IMR-90 (cell line): ENCODE measurements around the gene SUGCT. TPM values are rescaled to one million over a fixed set of nuclear protein-coding genes. Genes with fewer than 3 reads are reported as not detected.

Experiments
- ATAC-seq: fragments of 200-7000 bp; cut with Tn5 transposase; 2 replicates; pipeline ENCODE4 v1.9.1; 2020; ENCODE audit warnings: low read depth, mild to moderate bottlenecking, moderate library complexity
- BruUV-seq: library from RNA; stranded (reverse); fragments of 400-500 nt; replicated peaks from 2 replicates; lab custom pipeline; 2021; lab: Mats Ljungman, UMichigan
- CTCF ChIA-PET: fragments of 300-600 bp; formaldehyde crosslinking; extraction: SDS; loops from one replicate; lab custom pipeline; 2021; ENCODE audit warnings: antibody characterized with exemption; lab: Yijun Ruan, JAX
- POLR2A ChIA-PET: fragments of 300-600 bp; sonication (Branson Sonifier 250); formaldehyde crosslinking; loops from one replicate; lab custom pipeline; 2022; ENCODE audit warnings: antibody characterized with exemption; ENCODE audit not compliant: unreplicated experiment; lab: Charles Lee
- DNase-seq: peaks from one replicate; pipeline ENCODE4 v3.0.0; 2013
- H2AFZ ChIP-seq: replicated peaks from 2 replicates; pipeline ENCODE3; 2013; ENCODE audit warnings: low read length, mild to moderate bottlenecking; ENCODE audit not compliant: poor library complexity
- H2AK5ac ChIP-seq: 2 replicates; pipeline ENCODE4 v1.6.1; 2013; ENCODE audit warnings: low read depth, low read length, inconsistent platforms
- H2AK9ac ChIP-seq: replicated peaks from 2 replicates; pipeline ENCODE3; 2013; ENCODE audit warnings: mild to moderate bottlenecking, low read depth, low read length, moderate library complexity; ENCODE audit not compliant: poor library complexity
- H2BK120ac ChIP-seq: 2 replicates; pipeline ENCODE4 v1.6.1; 2013; ENCODE audit warnings: low read depth, low read length, inconsistent platforms
- H2BK15ac ChIP-seq: 3 replicates; pipeline ENCODE4 v1.6.1; 2013; ENCODE audit warnings: low read depth, low read length, inconsistent platforms
- H2BK20ac ChIP-seq: 2 replicates; pipeline ENCODE4 v1.6.1; 2013; ENCODE audit warnings: low read depth, mild to moderate bottlenecking, inconsistent platforms, low read length, moderate library complexity
- H2BK5ac ChIP-seq: 2 replicates; pipeline ENCODE4 v1.6.1; 2013; ENCODE audit warnings: mild to moderate bottlenecking, low read depth, low read length, inconsistent platforms; ENCODE audit not compliant: poor library complexity, severe bottlenecking
- H3K14ac ChIP-seq: replicated peaks from 2 replicates; pipeline ENCODE4 v1.6.1; 2013; ENCODE audit warnings: low read depth, low read length, inconsistent platforms
- H3K18ac ChIP-seq: 2 replicates; pipeline ENCODE4 v1.6.1; 2013; ENCODE audit warnings: low read depth, low read length, control low read depth
- H3K23ac ChIP-seq: 2 replicates; pipeline ENCODE4 v1.6.1; 2013; ENCODE audit warnings: low read depth, low read length, inconsistent platforms
- H3K27ac ChIP-seq: 2 replicates; pipeline ENCODE4 v1.5.1; 2013; ENCODE audit warnings: mild to moderate bottlenecking, control low read depth, low read length; ENCODE audit not compliant: insufficient read depth
- H3K27me3 ChIP-seq: 2 replicates; pipeline ENCODE4 v1.6.1; 2013; ENCODE audit warnings: low read length; ENCODE audit not compliant: control insufficient read depth, insufficient read depth
- H3K36me3 ChIP-seq: 2 replicates; pipeline ENCODE4 v1.6.1; 2013; ENCODE audit warnings: low read length, mixed read lengths; ENCODE audit not compliant: control insufficient read depth, insufficient read depth
- H3K4ac ChIP-seq: 2 replicates; pipeline ENCODE4 v1.6.1; 2013; ENCODE audit warnings: low read depth, low read length, inconsistent platforms
- H3K4me1 ChIP-seq: 2 replicates; pipeline ENCODE4 v1.6.1; 2013; ENCODE audit warnings: low read length, mixed read lengths; ENCODE audit not compliant: control insufficient read depth, insufficient read depth
- H3K4me2 ChIP-seq: 2 replicates; pipeline ENCODE4 v1.6.1; 2013; ENCODE audit warnings: low read depth, mild to moderate bottlenecking, control low read depth, low read length, moderate library complexity
- H3K4me3 ChIP-seq: 2 replicates; pipeline ENCODE4 v1.5.1; 2013; ENCODE audit warnings: low read depth, mild to moderate bottlenecking, control low read depth, low read length, moderate library complexity; ENCODE audit not compliant: insufficient read depth
- H3K56ac ChIP-seq: 2 replicates; pipeline ENCODE4 v1.6.1; 2013; ENCODE audit warnings: low read length, inconsistent platforms; ENCODE audit not compliant: insufficient read depth; ENCODE audit errors: extremely low read depth
- H3K79me1 ChIP-seq, 2 experiments: 2 replicates each; pipeline ENCODE4 v1.6.1; 2013; ENCODE audit warnings: low read length in 2 of 2, inconsistent platforms in 1 of 2, low read depth in 1 of 2
- H3K9ac ChIP-seq: 2 replicates; pipeline ENCODE4 v1.6.1; 2013; ENCODE audit warnings: low read depth, low read length, control low read depth
- H3K9me1 ChIP-seq: 2 replicates; pipeline ENCODE4 v1.6.1; 2013; ENCODE audit warnings: low read length, inconsistent platforms; ENCODE audit not compliant: insufficient read depth
- H3K9me3 ChIP-seq: 2 replicates; pipeline ENCODE4 v1.6.1; 2013; ENCODE audit warnings: low read length; ENCODE audit not compliant: control insufficient read depth, insufficient read depth
- H4K20me1 ChIP-seq: 2 replicates; pipeline ENCODE4 v1.6.1; 2013; ENCODE audit warnings: low read length, inconsistent platforms; ENCODE audit not compliant: insufficient read depth
- H4K5ac ChIP-seq: 2 replicates; pipeline ENCODE4 v1.6.1; 2013; ENCODE audit warnings: mild to moderate bottlenecking, low read depth, low read length, control low read depth
- H4K8ac ChIP-seq, 2 experiments: 2 replicates each; pipeline ENCODE4 v1.6.1; 2013; ENCODE audit warnings: low read depth in 2 of 2, low read length in 2 of 2, control low read depth in 1 of 2, inconsistent platforms in 1 of 2
- H4K91ac ChIP-seq: 2 replicates; pipeline ENCODE4 v1.6.1; 2013; ENCODE audit warnings: low read depth, low read length, inconsistent platforms; ENCODE audit not compliant: insufficient read depth
- BHLHE40 ChIP-seq: fragments of 150-350 bp; IDR thresholded peaks from 2 replicates; pipeline ENCODE4 v1.6.1; 2016; ENCODE audit warnings: mild to moderate bottlenecking, low read depth, low read length
- CEBPB ChIP-seq: IDR thresholded peaks from 2 replicates; pipeline ENCODE4 v1.6.1; 2012; ENCODE audit warnings: low read depth, low read length, improper control_type of control experiment
- CTCF ChIP-seq: conservative IDR thresholded peaks from 2 replicates; pipeline ENCODE4 v1.5.1; 2012; ENCODE audit warnings: mild to moderate bottlenecking, low read depth, low read length, improper control_type of control experiment
- ELK1 ChIP-seq: fragments of 150-350 bp; IDR thresholded peaks from 2 replicates; pipeline ENCODE4 v1.6.1; 2016; ENCODE audit warnings: low read depth, mild to moderate bottlenecking, low read length, moderate library complexity, borderline replicate concordance
- FOS ChIP-seq: fragments of 150-350 bp; IDR thresholded peaks from 2 replicates; pipeline ENCODE4 v1.6.1; 2016; ENCODE audit warnings: low read depth, low read length
- MAZ ChIP-seq: IDR thresholded peaks from 2 replicates; pipeline ENCODE4 v1.6.1; 2012; ENCODE audit warnings: low read depth, mild to moderate bottlenecking, low read length, improper control_type of control experiment, moderate library complexity, borderline replicate concordance
- MXI1 ChIP-seq: IDR thresholded peaks from 2 replicates; pipeline ENCODE4 v1.6.1; 2012; ENCODE audit warnings: low read depth, mild to moderate bottlenecking, low read length, moderate library complexity, borderline replicate concordance
- NFE2L2 ChIP-seq: fragments of 150-350 bp; IDR thresholded peaks from 2 replicates; pipeline ENCODE4 v1.6.1; 2016; ENCODE audit warnings: low read depth, mild to moderate bottlenecking, low read length
- POLR2A ChIP-seq: IDR thresholded peaks from 2 replicates; pipeline ENCODE4 v1.6.1; 2012; ENCODE audit warnings: mild to moderate bottlenecking, low read depth, low read length
- RCOR1 ChIP-seq: IDR thresholded peaks from 2 replicates; pipeline ENCODE4 v1.6.1; 2012; ENCODE audit warnings: mild to moderate bottlenecking, low read length, improper control_type of control experiment; ENCODE audit not compliant: insufficient replicate concordance
- dilution Hi-C: fragments of 300-500 bp; cut with HindIII; formaldehyde crosslinking; loops from one replicate; pipeline ENCODE4 v1.14.3; 2018; ENCODE audit warnings: low sequenced_read_pairs; ENCODE audit not compliant: unreplicated experiment
- in situ Hi-C: fragments of 300-500 bp; cut with MboI; formaldehyde crosslinking; loops from 3 replicates; pipeline ENCODE4 v1.14.3; 2019; ENCODE audit warnings: low sequenced_read_pairs, inconsistent platforms, mixed read lengths
- intact Hi-C: fragments of 100-400 bp; cut with micrococcal nuclease; formaldehyde crosslinking; loops from 2 replicates; pipeline ENCODE4 v1.10.0; 2022
- polyA plus RNA-seq, 3 experiments: library from polyadenylated mRNA; depleted of rRNA; stranded (reverse); fragments of >200 nt; gene quantifications; 2 replicates each; pipeline ENCODE4 v1.2.3, GENCODE V29; 2012; ENCODE audit warnings: low replicate concordance in 1 of 3
- total RNA-seq: library from RNA; depleted of rRNA; stranded (reverse); fragments of >200 nt; gene quantifications from 2 replicates; pipeline ENCODE4 v1.2.3, GENCODE V29; 2012
- TF ChIP-seq, protein P1 (sequence below): fragments of 150-350 bp; IDR thresholded peaks from 2 replicates; pipeline ENCODE4 v1.6.1; 2017; ENCODE audit warnings: mild to moderate bottlenecking, antibody characterized with exemption, low read length, low read depth

SUGCT gene
- total and polyA plus RNA-seq, 2 of the 4 experiments (the other 2 are of a cell fraction), result 5.9 to 8.3 TPM

DNA sequence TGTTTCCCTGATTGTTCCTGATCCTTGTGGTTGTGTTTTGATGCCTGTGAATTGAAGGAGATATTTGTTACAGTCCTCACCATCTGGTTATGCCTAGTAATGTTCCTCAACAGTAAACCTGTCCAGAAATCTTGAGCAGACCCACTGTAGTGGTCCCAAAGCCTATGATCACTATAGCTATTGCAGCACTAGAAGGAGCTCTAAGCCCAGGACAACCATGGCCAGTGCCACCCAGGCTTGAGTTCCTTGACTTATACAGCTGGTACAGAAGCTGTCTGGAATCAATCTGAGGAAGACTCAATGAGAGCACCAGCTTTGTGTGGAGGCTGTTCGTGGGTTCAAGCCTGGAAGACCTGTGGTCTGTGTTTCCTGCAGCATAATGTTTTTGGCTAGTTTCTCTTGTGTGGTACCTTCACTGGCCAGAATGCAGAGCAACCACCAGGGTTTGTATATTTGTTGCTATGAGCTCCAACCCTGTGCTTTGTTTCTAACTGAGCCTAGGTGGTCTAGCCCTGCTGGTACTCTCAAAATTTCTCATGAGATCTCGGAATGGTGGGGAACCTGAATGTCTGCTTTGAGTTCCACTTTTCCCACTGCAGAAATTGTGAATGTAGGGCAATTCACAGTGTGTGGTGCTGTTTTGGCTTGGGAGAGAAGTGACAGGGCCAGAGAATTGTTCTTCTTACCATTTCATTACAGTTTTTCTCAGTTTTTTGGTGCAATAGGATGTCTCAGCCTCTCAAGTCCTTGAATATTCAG lies 355.2 kb downstream of the SUGCT start (continued):
- no peak for TF ChIP-seq NFE2L2

- no peak overlapping the region for H3K27ac ChIP-seq
- no peaks in the 10 kb centered on the region for H3K9me1 ChIP-seq
- H2BK5ac ChIP-seq, result no peak overlapping the region
- no peak overlapping the region for H3K18ac ChIP-seq
- H3K27me3 ChIP-seq, result no peaks in the 10 kb centered on the region
- H2AFZ ChIP-seq, result no peak overlapping the region
- BruUV-seq, result no TSS peak
- no peak overlapping the region for H3K23ac ChIP-seq
- ChIA-PET CTCF (no interaction called here), POLR2A (no interaction called here)
- H3K4me2 ChIP-seq, result no peak overlapping the region
- H3K79me1 ChIP-seq, result no peaks in the 10 kb centered on the region; a peak in 1 of 4 replicates
- DNase-seq (no peak), ATAC-seq (no peak)
- no peak overlapping the region for H3K4me3 ChIP-seq
- H3K14ac ChIP-seq, result no peak overlapping the region
- no peak overlapping the region for H2BK20ac ChIP-seq
- H3K4ac ChIP-seq, result no peak overlapping the region
- in situ Hi-C loops, result no loop called here
- no peak overlapping the region for H3K9ac ChIP-seq
- H2AK9ac ChIP-seq, result no peak overlapping the region
- no peaks in the 10 kb centered on the region for H3K4me1 ChIP-seq
- TF ChIP-seq RCOR1 (no peak), BHLHE40 (no peak), CEBPB (no peak), POLR2A (no peak), MXI1 (no peak), CTCF (no peak), MAZ (no peak), ELK1 (no peak), FOS (no peak)
- TF ChIP-seq, protein P1, sequence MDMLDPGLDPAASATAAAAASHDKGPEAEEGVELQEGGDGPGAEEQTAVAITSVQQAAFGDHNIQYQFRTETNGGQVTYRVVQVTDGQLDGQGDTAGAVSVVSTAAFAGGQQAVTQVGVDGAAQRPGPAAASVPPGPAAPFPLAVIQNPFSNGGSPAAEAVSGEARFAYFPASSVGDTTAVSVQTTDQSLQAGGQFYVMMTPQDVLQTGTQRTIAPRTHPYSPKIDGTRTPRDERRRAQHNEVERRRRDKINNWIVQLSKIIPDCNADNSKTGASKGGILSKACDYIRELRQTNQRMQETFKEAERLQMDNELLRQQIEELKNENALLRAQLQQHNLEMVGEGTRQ, result no peak
- intact Hi-C loops, result no loop called here
- H4K91ac ChIP-seq, result no peak overlapping the region
- H2BK120ac ChIP-seq, result no peak overlapping the region
- H3K36me3 ChIP-seq, result no peaks in the 10 kb centered on the region
- H2AK5ac ChIP-seq, result no peak overlapping the region
- no peak overlapping the region for H2BK15ac ChIP-seq
- no peak overlapping the region for H4K5ac ChIP-seq
- H3K9me3 ChIP-seq, result no peaks in the 10 kb centered on the region
- no peak overlapping the region for H4K8ac ChIP-seq
- H4K20me1 ChIP-seq, result no peaks in the 10 kb centered on the region
- no peak overlapping the region for H3K56ac ChIP-seq
- dilution Hi-C loops, result no loop called here
Measured at GRCh38 chr7:40490603-40490924, 355.8 kb downstream of the SUGCT start.
